Measurements from ENCODE around the gene SLC4A1. TPM values are rescaled to one million over a fixed set of nuclear protein-coding genes. Genes with fewer than 3 reads are reported as not detected.

Gene SLC4A1
- total RNA-seq, 1 donor from 2014 or later = not detected

DNA sequence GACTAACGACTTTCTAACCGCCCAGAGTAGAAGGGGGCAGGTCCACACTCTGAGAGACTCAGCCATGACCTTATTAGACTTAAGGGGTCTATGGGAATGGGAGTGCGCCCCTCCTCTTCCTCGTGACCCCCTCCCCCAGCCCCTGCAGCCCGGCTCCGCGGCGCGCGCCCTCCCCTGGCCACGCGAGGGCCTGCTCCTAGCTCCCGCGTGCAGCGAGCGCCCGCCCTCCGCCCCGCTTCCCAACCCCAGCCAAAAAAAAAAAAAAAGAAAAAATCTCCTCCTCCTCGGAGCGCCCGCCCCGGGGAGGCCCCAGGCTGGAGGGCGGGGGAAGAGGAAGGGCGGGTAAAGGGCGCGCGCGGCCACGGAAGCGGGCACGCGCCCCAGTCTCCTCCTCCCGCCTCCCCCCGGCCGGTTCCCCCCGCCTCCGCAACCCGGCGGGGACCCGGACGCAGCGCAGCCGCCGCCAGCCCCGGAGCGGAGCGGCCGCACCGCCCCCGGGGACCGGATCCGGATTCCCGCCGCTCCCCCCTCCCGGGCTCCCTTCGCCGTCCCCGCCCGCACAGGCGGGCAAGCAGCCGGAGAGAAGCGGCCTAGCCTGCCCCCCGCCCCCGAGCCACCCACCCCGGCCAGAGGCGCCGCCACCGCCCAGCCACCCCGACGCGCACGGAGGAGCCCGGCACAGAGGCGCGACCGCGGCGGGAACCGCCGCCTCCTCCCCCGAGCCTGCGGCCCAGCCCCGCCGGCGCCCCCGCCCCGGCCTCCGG, 49.4 kb downstream of the SLC4A1 start:
- peak overlapping the region; percentile 68 for H3K4me3 Mint-ChIP-seq
- no peaks in the 10 kb centered on the region for H3K27me3 Mint-ChIP-seq (ENCODE audit: low read depth)
- peak; percentile 81 to 85 for DNase-seq (ENCODE audit: low spot score in 2 of 2, unreplicated experiment in 2 of 2)
- TF ChIP-seq, protein P1, sequence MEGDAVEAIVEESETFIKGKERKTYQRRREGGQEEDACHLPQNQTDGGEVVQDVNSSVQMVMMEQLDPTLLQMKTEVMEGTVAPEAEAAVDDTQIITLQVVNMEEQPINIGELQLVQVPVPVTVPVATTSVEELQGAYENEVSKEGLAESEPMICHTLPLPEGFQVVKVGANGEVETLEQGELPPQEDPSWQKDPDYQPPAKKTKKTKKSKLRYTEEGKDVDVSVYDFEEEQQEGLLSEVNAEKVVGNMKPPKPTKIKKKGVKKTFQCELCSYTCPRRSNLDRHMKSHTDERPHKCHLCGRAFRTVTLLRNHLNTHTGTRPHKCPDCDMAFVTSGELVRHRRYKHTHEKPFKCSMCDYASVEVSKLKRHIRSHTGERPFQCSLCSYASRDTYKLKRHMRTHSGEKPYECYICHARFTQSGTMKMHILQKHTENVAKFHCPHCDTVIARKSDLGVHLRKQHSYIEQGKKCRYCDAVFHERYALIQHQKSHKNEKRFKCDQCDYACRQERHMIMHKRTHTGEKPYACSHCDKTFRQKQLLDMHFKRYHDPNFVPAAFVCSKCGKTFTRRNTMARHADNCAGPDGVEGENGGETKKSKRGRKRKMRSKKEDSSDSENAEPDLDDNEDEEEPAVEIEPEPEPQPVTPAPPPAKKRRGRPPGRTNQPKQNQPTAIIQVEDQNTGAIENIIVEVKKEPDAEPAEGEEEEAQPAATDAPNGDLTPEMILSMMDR (IDR thresholded peaks at IDR 0.05; ENCODE audit: unreplicated experiment) = peak; percentile 46
- H3K4me1 Mint-ChIP-seq = peaks cover 25% of the 10 kb centered on the region
- peaks cover 15% of the 10 kb centered on the region for H3K36me3 Mint-ChIP-seq
- H3K27ac Mint-ChIP-seq = peak overlapping the region; percentile 79
- H3K9me3 Mint-ChIP-seq = no peaks in the 10 kb centered on the region

DNA sequence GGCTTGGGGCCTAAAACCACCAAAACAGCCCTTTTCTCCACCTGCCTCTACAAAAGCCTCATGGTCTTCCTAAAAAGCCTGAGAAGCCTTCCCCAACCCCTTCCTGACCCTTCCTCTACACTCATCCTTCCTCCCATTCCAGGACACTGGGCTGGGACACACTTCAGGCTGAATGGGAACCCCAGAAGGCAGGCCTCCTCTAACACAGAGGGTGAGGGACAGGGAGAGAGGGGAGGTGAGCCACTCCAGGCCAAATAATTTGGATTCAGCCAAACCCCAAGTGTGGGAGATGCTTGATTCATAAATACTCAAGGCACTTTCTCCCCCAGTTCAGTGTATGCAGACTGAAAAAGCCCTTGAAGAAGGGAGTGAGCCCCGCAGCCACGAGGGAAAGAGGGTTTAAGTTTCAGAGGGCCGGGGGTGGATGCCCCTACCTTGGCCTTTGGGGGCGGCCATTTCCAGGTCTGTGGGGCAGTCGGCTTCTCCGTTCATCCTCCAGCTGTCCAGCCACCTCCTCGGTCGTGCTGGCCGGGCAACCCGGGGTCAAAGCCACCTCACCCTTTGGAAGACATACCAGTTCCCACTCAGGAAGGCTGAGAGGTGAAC, 50.1 kb downstream of the SLC4A1 start:
- H3K36me3 Mint-ChIP-seq = peaks cover 16% of the 10 kb centered on the region
- peaks cover 20% of the 10 kb centered on the region for H3K4me1 Mint-ChIP-seq
- no peaks in the 10 kb centered on the region for H3K27me3 Mint-ChIP-seq (ENCODE audit: low read depth)
- H3K27ac Mint-ChIP-seq = peak overlapping the region; percentile 79
- H3K4me3 Mint-ChIP-seq = peak overlapping the region; percentile 68
- TF ChIP-seq, protein P1 (IDR thresholded peaks at IDR 0.05; ENCODE audit: unreplicated experiment) = no peak
- DNase-seq (ENCODE audit: low spot score in 2 of 2, unreplicated experiment in 2 of 2) = peak in 1 of 2 experiments; percentile 45
- no peaks in the 10 kb centered on the region for H3K9me3 Mint-ChIP-seq

DNA sequence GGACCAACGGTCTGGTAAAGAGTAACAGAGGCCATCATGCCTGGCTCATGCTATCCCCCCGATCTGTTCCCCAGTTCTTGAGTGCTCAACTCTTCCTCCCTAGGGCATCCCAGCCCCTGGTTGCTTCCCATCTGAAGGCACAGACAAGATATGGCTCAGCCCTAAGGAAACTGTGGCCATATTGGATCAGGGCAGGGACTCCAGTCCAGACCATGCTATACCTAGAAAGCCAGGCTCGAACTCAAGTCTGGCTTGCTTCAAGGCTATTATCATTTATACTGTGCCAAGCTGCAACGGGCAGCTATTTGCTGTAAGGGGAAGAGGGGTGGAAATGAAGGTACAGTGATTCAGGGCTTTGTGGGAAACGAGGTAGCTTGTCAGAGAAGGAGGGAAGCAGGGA, 51.2 kb downstream of the SLC4A1 start:
- Mint-ChIP-seq H3K4me3 (peak overlapping the region; percentile 39), H3K27me3 (ENCODE audit: low read depth) (no peaks in the 10 kb centered on the region), H3K27ac (no peak overlapping the region), H3K9me3 (no peaks in the 10 kb centered on the region), H3K36me3 (peaks cover 17% of the 10 kb centered on the region), H3K4me1 (peaks cover 11% of the 10 kb centered on the region)
- TF ChIP-seq, protein P1 (IDR thresholded peaks at IDR 0.05; ENCODE audit: unreplicated experiment) = no peak
- DNase-seq (ENCODE audit: low spot score in 2 of 2, unreplicated experiment in 2 of 2) = no peak

DNA sequence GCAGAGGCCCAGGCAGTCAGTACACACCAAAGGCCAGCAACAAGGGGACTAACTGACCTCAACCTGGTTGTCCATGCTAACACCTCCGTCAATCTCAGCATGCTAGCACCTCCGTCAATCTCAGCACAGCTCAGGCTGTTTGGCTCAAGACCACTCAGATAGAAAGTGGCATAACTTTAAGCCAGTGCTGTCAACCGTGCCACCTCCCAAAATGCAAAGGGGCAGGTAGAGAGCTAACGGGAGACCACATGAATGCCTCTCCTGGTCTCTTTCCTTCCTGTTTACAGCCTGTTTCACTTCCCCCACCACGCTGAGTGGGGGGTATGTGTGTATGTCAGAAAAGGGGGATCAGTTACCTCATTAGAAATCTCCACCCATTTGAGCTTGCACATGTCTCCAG, 51.8 kb downstream of the SLC4A1 start:
- H3K9me3 Mint-ChIP-seq = no peaks in the 10 kb centered on the region
- no peak overlapping the region for H3K4me3 Mint-ChIP-seq
- H3K27ac Mint-ChIP-seq = no peak overlapping the region
- H3K36me3 Mint-ChIP-seq = peaks cover 17% of the 10 kb centered on the region
- peaks cover 10% of the 10 kb centered on the region for H3K4me1 Mint-ChIP-seq
- DNase-seq (ENCODE audit: low spot score in 2 of 2, unreplicated experiment in 2 of 2) = no peak
- no peaks in the 10 kb centered on the region for H3K27me3 Mint-ChIP-seq (ENCODE audit: low read depth)
- TF ChIP-seq, protein P1 (IDR thresholded peaks at IDR 0.05; ENCODE audit: unreplicated experiment) = no peak

DNA sequence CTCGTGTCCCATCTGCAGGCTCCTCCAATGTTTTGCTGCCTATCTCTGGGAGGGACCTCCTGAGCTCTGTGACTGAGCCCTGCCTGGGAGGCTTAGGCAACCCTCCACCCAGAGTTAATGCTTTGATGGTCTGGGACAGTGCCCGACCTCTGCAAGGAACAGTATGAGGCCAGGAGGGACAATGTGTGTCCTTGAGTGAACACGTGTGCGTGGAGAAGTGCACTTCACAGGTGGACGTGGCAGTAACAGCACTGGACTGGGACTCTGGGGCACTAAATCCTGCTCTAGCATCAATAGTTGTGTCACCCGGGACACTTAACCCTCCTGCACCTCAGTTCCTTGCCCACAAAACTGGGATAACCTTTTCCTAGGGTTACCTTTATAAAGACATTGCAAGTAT, 53.0 kb downstream of the SLC4A1 start:
- Mint-ChIP-seq H3K4me1 (peaks cover 10% of the 10 kb centered on the region), H3K27me3 (ENCODE audit: low read depth) (no peaks in the 10 kb centered on the region), H3K36me3 (peaks cover 20% of the 10 kb centered on the region), H3K4me3 (no peak overlapping the region), H3K9me3 (no peaks in the 10 kb centered on the region), H3K27ac (no peak overlapping the region)
- DNase-seq (ENCODE audit: low spot score in 2 of 2, unreplicated experiment in 2 of 2) = no peak
- TF ChIP-seq, protein P1 (IDR thresholded peaks at IDR 0.05; ENCODE audit: unreplicated experiment) = no peak
